ENCODE data around the gene SLX4IP. TPM values are rescaled to one million over a fixed set of nuclear protein-coding genes. Genes with fewer than 3 reads are reported as not detected.
"Not testable (repeated sequence)": the region's sequence is repeated elsewhere in the genome, so short reads cannot be mapped to it uniquely, and the experiment has no call there.

Gene SLX4IP
- total RNA-seq, 1 donor from 2014 or later = 9.0 TPM

GRCh38 chr20:10563935-10564492 lies 128.9 kb downstream of the SLX4IP start:
- intact Hi-C loops (cut with micrococcal nuclease) = no loop called here

DNA sequence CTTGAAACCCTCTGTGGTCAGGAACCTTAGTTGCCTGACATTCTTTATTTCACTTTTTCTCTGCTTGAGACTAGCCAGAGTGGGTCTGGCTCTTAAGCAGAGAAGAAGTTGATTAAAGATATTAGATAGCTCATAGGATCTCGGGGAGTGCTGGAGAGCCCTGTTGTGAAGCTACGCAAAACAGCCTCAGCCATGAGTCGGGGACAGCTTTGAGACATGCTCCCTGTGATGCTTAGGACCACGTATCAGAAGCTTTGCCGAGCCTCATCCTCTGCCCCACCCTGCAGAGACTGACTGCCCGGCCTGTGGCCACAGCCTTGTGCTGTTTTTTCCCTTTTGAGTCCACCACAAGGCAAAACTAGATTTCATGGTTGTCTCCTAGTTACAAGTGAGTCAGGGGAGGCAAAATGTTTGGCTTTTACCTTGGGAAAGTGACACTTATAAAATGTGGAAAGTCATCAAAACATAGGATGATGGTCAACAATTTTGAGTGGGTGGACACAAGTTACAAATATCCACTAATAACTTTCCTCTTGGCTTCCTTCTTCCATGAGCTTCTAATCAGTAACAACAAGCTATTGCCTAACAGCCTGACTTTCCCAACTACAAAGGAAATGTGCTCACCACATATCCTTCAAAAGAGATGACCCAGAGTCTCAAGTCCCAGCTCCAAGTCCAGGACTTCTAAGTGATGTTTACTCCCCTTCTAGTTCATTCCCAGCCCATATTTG lies 130.3 kb downstream of the SLX4IP start:
- intact Hi-C loops (cut with micrococcal nuclease) = no loop called here

DNA sequence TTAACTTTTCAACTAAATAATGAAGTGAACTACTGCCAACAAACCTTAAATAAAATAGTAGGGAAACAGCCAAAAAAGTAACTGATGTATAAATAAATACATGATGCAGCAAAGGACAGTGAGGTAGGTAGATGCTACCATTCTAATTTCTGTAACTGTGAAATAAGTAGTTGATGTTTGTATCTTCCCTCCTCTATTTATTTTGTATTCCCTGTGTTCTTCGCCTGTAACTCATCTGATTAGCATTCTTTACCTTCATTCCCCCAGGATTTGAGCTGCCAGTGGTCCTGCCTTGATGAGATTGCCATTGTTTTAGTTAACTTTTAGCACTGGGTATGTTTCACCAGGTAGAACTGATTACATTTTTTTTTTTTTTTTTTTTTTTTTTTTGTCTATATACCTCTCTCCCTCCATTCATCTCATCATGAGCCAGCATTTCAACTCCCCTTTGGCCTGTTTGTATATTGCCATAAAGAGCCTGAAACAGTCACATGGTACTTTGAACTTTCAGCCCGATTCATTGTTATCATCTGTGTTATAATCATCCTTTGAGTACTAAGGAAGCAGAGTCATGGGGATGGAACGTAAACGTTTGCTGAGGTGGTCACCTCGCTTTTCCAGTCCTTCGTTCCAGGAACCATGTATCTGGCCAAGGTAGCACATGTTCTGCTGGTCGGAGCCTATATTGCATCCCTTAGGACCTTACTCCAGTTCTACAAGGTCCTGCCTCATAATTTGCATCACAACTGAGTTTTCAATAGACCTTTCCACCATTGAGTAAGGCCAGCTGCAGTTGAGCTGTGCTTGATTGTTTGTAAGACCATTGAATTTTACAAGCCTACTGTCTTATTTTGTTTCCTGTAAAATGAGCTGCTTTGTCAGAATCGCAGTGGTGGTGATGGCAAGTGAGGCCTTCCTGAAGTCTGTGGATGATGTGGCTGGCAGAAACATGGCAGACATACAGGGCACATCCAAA lies 131.1 kb downstream of the SLX4IP start:
- intact Hi-C loops (cut with micrococcal nuclease) = no loop called here

DNA sequence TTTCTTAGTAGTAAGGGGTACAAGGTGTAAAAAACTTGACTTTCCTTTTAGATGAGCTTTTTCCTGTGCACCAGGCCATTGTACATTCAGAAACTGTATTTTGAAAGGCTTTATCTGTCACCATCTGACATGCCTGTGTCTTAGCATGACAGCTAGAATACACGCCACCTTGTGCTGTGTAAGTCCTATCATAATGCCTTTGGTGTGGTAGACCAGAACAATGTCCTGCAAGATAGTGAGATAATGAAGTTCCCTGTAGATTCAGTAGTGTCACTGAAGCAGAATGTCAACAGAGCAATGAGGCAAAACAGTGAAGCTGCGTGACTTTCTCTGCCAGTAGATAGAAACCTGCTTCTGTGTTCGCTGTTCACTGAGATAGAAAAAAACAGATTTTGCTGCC lies 132.9 kb downstream of the SLX4IP start:
- intact Hi-C loops (cut with micrococcal nuclease) = loop anchor here (1.0 kb wide), 1 partner anchor 10 kb away; no protein-coding TSS in a partner anchor

DNA sequence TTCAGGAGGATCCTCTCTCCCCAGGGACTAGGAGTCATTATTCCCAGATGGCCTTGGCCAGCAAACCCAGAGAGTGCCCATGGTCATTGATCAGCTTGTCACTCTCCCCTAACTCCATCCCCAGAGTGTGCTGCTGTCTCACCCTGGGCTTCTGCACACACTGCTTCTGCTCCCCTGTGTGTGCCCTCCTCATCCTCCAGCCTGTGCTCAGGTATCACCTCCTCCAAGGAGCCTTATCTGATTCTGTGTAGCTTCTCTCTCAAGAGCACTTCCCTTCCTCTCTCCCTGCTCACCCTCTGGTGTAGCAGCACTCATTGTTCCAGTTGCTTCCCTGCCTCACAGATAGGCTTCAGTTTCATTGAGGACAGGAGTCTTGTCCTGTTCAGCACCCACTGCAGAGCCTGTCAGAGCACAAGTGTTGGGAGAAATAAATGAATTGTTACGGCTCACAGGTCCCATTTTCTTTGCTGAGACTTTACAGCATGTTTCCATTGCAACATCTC lies 136.3 kb downstream of the SLX4IP start:
- intact Hi-C loops (cut with micrococcal nuclease) = no loop called here

DNA sequence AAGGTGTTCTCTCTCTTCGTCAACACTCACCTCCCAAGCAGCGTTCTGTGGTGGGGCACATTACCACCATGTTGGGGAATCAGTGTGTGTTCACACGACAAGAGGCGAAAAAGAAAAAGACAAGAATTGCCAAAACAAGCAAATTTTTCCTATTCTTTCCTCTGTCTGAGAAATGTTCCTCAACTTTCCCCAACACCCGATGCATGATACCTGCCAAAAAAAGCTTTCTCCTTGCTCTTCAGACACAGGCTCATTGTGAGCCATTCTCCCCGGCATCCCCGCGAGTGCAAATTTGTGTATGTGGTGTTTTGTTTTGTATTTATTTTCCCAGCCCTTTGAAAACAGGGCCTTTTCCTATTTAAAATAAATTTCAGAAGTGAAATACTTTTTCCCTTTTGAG lies 137.7 kb downstream of the SLX4IP start:
- intact Hi-C loops (cut with micrococcal nuclease) = no loop called here

DNA sequence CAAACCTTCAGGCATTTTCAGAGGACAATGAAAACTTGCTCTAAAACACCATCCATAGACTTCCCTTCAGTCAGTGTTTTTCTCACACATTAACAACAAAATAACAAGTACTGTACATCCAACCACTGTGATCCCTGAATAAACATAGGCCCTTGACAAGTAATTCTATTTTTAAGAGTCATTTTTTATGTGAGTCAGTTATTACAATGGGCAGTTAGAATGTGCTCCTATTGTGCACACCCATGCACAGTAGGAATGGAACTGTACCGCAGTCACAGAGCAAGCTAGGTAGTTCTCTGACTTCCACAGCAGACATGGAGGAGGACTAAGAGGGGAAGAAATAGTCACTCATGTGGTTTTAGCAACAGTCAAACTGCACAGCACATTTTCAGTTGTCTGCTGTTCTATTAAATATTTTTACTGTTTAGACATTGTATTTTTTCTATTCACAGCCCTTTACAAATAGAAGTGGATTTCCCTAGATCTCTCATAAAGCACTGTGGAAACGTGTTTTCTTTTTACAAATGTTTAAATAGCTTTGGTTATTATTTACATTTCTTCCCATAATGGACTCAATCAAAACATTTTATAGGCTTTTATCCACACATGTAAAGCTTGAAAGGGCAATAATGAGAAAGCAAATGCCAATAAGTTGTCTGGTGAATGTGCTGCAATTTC lies 138.3 kb downstream of the SLX4IP start:
- intact Hi-C loops (cut with micrococcal nuclease) = no loop called here

DNA sequence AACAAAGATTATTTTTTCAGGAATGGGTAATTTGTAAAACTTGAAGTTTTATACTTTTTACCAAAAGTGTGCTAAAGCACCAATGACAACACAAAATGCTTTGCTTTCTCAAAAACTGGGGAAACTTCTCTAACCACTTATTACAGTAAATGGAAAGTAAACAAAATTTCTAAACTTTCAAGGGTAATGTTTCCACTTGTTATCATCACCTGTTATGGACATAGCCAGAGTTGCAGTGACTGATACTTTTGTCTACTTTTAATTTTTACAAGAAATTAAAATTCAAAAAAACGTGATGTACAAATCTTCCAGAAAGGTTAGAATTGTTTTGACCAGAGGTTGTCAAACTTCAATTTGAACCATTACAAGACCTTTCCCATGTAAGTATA lies 138.8 kb downstream of the SLX4IP start:
- intact Hi-C loops (cut with micrococcal nuclease) = no loop called here

DNA sequence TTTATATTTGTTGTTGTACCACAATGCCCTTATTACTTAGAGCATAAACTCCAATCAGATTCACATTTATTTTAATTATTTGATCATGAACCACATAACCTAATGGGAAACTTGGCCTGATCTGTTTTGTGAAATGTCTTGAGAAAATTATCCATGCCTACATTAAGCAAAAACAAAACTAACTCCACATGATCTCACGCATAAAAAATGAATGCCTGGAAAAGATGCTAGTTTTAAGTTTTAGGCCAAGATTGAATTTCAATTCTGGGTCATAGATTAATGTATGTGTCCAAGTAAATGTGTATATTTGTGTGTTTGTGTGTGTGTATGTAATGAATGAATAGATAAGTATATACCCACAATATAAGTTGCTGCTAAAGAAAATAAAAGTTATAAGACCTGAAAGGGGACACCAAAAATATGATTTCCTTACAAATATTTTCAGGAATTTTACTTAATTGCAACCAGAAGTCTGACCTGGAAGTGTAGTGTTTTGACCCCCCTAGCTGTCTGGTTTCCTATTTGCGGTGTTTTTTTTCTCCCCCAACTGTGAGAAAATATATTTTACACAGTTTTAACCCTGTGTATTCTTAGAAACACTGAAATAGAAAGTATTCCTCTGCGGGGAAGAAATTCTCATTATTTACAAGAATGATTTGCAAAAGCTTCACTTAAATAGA lies 141.4 kb downstream of the SLX4IP start:
- intact Hi-C loops (cut with micrococcal nuclease) = no loop called here

GRCh38 chr20:10577648-10578047 lies 142.5 kb downstream of the SLX4IP start:
- intact Hi-C loops (cut with micrococcal nuclease) = no loop called here

DNA sequence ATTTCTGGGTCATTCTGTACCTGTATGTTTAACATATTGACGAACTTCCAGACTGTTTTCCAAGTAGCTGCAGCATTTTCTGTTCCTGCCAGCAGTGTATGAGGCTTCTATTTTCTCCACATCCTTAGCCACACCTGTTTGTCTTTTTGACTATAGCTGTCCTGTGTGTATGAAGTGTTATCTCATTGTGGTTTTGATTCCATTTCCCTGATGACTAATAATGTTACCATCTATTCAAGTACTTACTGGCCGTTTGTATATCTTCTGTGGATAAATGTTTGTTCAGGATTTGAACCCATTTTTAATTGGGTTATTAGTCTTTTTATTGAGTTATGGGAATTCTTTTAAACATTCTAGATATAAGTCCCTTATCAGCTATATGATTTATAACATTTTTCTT lies 143.5 kb downstream of the SLX4IP start:
- intact Hi-C loops (cut with micrococcal nuclease) = no loop called here

- intact Hi-C loops (cut with micrococcal nuclease) = no loop called here
Observed at GRCh38 chr20:10579942-10580341, 144.8 kb downstream of the SLX4IP start.

DNA sequence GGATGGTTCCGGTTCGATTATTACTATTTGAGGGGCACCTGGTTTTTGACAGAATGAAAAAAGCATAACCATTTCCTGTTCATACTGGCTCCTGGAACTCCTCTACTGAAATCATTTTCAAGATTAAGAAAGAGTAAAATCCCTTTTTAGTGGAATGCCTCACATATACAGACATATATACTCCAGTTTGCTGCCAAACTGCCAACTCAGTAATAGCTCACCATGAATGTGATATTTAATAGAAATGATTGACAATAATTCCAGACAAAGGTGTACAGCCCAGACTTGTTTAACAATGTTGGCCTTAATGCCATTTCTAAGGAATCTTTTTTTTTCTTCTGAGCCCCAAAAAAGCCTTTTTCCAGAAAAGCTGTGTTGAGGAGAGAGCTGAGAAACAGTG lies 145.6 kb downstream of the SLX4IP start:
- intact Hi-C loops (cut with micrococcal nuclease) = no loop called here

DNA sequence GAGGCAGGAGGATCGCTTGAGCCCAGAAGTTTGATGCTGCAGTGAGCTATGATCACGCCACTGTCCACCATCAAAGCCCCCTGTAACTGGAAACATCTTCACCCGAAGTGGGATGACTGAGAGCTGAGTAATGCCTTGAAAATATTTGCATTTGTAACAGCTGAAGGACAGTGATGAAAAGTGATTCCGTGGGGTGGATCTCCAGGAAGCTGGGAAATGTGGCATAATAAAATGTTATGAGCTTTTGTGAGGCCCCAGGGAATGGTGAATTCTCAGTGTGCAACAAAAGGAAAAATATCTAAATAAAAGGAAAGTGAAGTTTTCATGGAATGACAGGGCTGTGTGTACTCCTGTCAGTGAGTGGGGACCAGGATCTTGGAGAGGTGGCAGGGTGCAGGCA lies 146.7 kb downstream of the SLX4IP start:
- intact Hi-C loops (cut with micrococcal nuclease) = no loop called here

DNA sequence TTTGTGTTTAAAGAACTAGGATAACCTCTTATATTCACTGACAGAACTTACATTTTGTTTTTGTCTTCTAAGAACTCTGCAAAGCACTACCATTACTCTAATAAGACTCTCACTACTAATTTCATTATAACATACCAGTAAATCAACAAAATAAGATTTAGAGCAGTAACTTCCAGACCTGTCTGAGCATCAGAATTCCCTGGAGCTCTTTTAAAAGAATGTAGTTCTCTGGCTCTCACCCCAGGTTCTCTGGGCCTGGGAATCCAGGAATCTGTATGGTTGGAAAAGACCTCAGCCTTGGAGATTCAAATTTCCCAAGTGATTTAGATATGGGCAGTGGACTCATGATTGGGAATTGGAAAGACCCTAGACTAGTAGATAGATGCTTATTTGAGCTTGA lies 149.3 kb downstream of the SLX4IP start:
- intact Hi-C loops (cut with micrococcal nuclease) = no loop called here

GRCh38 chr20:10585308-10585707 lies 150.2 kb downstream of the SLX4IP start:
- intact Hi-C loops (cut with micrococcal nuclease) = no loop called here

DNA sequence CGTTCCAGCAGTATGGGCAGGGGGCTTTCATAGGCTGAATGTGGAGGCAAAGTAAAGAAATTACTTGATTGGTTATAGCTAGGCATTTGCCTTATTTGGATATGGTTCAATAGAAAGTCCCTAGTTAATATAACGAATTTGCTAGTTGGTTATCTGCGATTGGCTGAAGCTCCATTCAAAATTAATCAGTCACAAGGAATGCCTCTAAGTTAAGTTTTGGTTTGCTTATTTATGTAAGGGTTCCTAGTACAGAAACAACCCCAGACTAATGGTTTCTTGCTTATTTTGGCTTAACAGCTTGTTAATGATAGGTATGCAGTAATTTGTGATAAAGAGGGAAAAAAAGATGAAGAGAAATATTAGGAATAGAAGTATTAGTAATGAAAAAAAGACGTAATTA lies 151.2 kb downstream of the SLX4IP start:
- intact Hi-C loops (cut with micrococcal nuclease) = no loop called here

DNA sequence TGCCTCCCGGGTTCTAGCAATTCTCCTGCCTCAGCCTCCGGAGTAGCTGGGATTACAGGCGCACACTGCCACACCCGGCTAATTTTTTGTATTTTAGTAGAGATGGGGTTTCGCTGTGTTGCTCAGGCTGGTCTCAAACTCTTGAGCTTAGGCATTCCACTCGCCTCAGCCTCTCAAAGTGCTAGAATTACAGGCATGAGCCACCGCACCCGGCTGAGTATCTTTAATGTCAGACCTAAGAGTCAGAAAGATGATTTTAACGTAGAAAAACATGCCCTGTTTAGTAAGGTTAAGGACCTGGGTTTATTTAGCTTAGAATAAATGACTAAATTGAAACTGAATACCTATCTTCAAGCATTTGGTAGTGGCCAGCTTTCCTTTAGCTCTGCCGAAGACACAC lies 155.3 kb downstream of the SLX4IP start:
- intact Hi-C loops (cut with micrococcal nuclease) = not testable (repeated sequence)

- intact Hi-C loops (cut with micrococcal nuclease) = no loop called here
Observed at GRCh38 chr20:10590950-10591671, 156.0 kb downstream of the SLX4IP start.

GRCh38 chr20:10591946-10592521 lies 156.9 kb downstream of the SLX4IP start:
- intact Hi-C loops (cut with micrococcal nuclease) = no loop called here
